Epithelial cell of proximal tubule (primary cell): ENCODE measurements around the gene MTHFD1. TPM values are rescaled to one million over a fixed set of nuclear protein-coding genes. Genes with fewer than 3 reads are reported as not detected.

Source experiments
- DNase-seq: peaks from one replicate; pipeline ENCODE4 v3.0.0-alpha.2; 2011; ENCODE audit warnings: low read depth
- H3K4me3 ChIP-seq: 2 replicates; pipeline ENCODE4 v1.5.1; 2011; ENCODE audit warnings: low read depth, mild to moderate bottlenecking, low read length
- CTCF ChIP-seq: conservative IDR thresholded peaks from 2 replicates; pipeline ENCODE4 v1.5.1; 2012; ENCODE audit warnings: low read depth, mild to moderate bottlenecking, low read length
- total RNA-seq: library from RNA; depleted of rRNA; stranded (reverse); fragments of >200 nt; gene quantifications from 2 replicates; pipeline ENCODE4 v1.2.3, GENCODE V29; 2015

Gene MTHFD1
- total RNA-seq, 1 donor from 2014 or later: 42.1 TPM

GRCh38 chr14:64463873-64464272, 75.7 kb downstream of the MTHFD1 start:
- no peak for TF ChIP-seq CTCF
- H3K4me3 ChIP-seq: no peak overlapping the region
- no peak for DNase-seq

- peak overlapping the region; percentile 69 for H3K4me3 ChIP-seq
- no peak for DNase-seq
- TF ChIP-seq CTCF: no peak
These were observed 76.5 kb downstream of the MTHFD1 start for GRCh38 chr14:64464651-64465050.

GRCh38 chr14:64465191-64465822, 77.2 kb downstream of the MTHFD1 start, which contains the start of gene AKAP5:
Gene AKAP5 (plus strand): TSS chr14:64465499. CDS start chr14:64468395, 2,896 bp downstream.
- H3K4me3 ChIP-seq: peak within 1 kb of the TSS; percentile 69
- TF ChIP-seq CTCF: no peak
- no peak for DNase-seq

GRCh38 chr14:64465831-64466554, 77.8 kb downstream of the MTHFD1 start:
- no peak for DNase-seq
- TF ChIP-seq CTCF: peak; percentile 42

GRCh38 chr14:64467101-64467500, 78.9 kb downstream of the MTHFD1 start:
- TF ChIP-seq CTCF: no peak
- no peak for DNase-seq
- no peak overlapping the region for H3K4me3 ChIP-seq

More at GRCh38 chr14:64465831-64466554, 77.8 kb downstream of the MTHFD1 start:
- peak overlapping the region; percentile 69 for H3K4me3 ChIP-seq

- no peak for DNase-seq
- no peak overlapping the region for H3K4me3 ChIP-seq
- no peak for TF ChIP-seq CTCF
These were observed 79.4 kb downstream of the MTHFD1 start for GRCh38 chr14:64467566-64467965.
